ENCODE data around the gene NAAA. TPM values are rescaled to one million over a fixed set of nuclear protein-coding genes. Genes with fewer than 3 reads are reported as not detected.
A peak's percentile ranks its signal among the peaks of the same experiment; 100 is the strongest.

The NAAA gene
- total and polyA plus RNA-seq, 11 donors: 6.0 to 67.0 (median 15.4) TPM

DNA sequence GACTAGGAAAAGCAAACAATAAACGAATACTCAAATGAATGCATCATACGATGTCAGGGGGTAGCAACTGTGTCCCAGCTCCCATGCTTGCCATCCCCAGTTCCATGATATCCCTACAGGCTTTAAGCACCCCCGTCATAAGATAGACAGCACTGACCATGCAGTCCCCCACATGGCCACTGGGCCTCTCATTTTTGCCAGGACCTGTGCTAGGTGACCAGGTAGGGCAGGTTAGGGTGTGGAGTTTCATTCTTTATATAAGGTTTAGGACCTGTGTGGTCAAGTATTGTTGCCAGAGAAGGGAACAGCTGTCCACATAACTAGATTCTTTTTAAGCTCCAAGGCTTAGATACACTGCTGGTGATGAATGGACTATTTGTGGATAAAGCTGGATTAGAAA lies 48.3 kb downstream of the NAAA start:
- Histone ChIP-seq H3K36me3 (no peaks in the 10 kb centered on the region), H3K27me3 (no peaks in the 10 kb centered on the region), H3K27ac (no peak overlapping the region), H3K4me1 (no peaks in the 10 kb centered on the region), H3K4me3 (no peak overlapping the region), H3K9me3 (no peaks in the 10 kb centered on the region)
- intact Hi-C loops (cut with DNase I): no loop called here
- peak in 1 of 12 donors; percentile 6 for TF ChIP-seq CTCF (IDR thresholded peaks at IDR 0.05)
- no peak for TF ChIP-seq POLR2A (IDR thresholded peaks at IDR 0.05)
- DNase-seq: no peak
- no peak for ATAC-seq
- 74 to 84% (median 77%) methylated on average over 3 of the region's 3 CpGs for WGBS, 4 donors

DNA sequence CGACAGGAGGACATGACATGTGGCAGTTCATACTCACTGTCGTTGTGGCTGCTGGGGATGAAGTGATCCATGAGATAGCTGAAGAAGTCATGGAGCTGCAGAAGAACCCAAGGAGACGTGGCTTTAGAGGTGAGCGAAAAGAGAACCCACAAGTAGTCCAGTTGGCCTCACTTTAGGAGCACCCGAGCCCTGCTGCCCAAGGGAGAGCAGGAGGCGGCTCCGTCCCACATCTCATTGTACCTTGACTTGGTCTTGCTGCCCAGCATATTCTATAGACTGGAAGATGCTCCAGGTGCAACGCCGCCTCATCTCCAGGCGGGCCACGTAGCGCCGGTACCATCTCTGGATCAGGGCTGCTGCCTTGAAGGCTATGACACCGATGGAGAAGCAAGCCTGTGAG lies 49.2 kb downstream of the NAAA start:
- intact Hi-C loops (cut with DNase I): no loop called here
- DNase-seq (no peak), ATAC-seq (no peak)
- Histone ChIP-seq H3K4me1 (no peaks in the 10 kb centered on the region), H3K27me3 (no peaks in the 10 kb centered on the region), H3K36me3 (no peaks in the 10 kb centered on the region), H3K9me3 (no peaks in the 10 kb centered on the region), H3K27ac (no peak overlapping the region), H3K4me3 (no peak overlapping the region)
- WGBS, 4 donors: 88 to 91% (median 90%) methylated on average over 13 to 14 of the region's 14 CpGs
- TF ChIP-seq CTCF (IDR thresholded peaks at IDR 0.05) (no peak), POLR2A (IDR thresholded peaks at IDR 0.05) (no peak)

DNA sequence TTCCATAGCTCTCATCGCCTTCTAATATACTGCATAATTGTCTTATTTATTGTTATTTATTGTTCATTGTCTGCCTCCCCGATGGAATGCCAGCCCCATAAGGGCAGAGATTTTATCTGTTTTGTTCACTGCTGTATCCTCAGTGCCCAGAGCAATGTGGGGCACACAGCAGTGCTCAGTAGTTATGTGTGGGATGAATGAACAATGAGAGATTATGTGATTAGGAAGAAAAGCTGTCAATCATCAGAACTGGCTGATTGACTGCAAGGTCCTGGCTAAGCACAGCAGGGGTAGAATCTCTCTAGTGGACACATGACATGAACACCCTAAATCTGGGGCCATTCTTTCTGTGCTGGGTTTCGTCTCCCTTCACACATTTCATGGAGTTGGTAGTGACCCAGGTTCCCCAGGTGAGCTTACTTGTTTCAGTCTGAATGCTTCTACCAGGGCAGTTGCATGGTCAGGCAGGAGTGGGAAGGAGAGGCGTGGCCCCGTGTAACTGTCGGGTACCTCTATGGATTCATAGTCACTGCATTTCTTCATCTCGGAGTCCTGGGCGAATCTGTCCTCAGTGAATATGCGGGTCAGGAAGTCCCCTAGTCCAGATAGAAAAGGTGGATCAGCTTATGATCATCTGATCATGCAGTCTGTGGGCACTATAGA lies 51.1 kb downstream of the NAAA start:
- TF ChIP-seq POLR2A (IDR thresholded peaks at IDR 0.05) (no peak), CTCF (IDR thresholded peaks at IDR 0.05) (no peak)
- WGBS, 4 donors: 88 to 92% (median 89%) methylated on average over 8 to 9 of the region's 9 CpGs
- Histone ChIP-seq H3K27ac (no peak overlapping the region), H3K27me3 (peaks cover 0 to 10% (median 0%) of the 10 kb centered on the region in 9 donors), H3K4me3 (no peak overlapping the region), H3K36me3 (no peaks in the 10 kb centered on the region), H3K4me1 (no peaks in the 10 kb centered on the region), H3K9me3 (no peaks in the 10 kb centered on the region)
- intact Hi-C loops (cut with DNase I): no loop called here
- DNase-seq (no peak), ATAC-seq (no peak)

GRCh38 chr4:75886104-75886503 lies 54.7 kb downstream of the NAAA start:
- no peaks in the 10 kb centered on the region for H3K4me1 ChIP-seq
- intact Hi-C loops (cut with DNase I): no loop called here
- no peak overlapping the region for H3K27ac ChIP-seq
- ATAC-seq: no peak
- H3K4me3 ChIP-seq: no peak overlapping the region
- WGBS, 4 donors: 53 to 84% (median 67%) methylated on average over 24 of the region's 24 CpGs
- H3K9me3 ChIP-seq: no peaks in the 10 kb centered on the region
- H3K27me3 ChIP-seq: peaks cover 0 to 15% (median 3%) of the 10 kb centered on the region in 9 donors
- TF ChIP-seq POLR2A (IDR thresholded peaks at IDR 0.05): no peak
- no peak for TF ChIP-seq CTCF (IDR thresholded peaks at IDR 0.05)
- DNase-seq: no peak
- H3K36me3 ChIP-seq: no peaks in the 10 kb centered on the region
